ENCODE results near the gene GOLIM4. TPM values are rescaled to one million over a fixed set of nuclear protein-coding genes. Genes with fewer than 3 reads are reported as not detected.

The GOLIM4 gene
- total and polyA plus RNA-seq, 2 experiments from 2014 or later = 34.4 to 50.5 TPM

DNA sequence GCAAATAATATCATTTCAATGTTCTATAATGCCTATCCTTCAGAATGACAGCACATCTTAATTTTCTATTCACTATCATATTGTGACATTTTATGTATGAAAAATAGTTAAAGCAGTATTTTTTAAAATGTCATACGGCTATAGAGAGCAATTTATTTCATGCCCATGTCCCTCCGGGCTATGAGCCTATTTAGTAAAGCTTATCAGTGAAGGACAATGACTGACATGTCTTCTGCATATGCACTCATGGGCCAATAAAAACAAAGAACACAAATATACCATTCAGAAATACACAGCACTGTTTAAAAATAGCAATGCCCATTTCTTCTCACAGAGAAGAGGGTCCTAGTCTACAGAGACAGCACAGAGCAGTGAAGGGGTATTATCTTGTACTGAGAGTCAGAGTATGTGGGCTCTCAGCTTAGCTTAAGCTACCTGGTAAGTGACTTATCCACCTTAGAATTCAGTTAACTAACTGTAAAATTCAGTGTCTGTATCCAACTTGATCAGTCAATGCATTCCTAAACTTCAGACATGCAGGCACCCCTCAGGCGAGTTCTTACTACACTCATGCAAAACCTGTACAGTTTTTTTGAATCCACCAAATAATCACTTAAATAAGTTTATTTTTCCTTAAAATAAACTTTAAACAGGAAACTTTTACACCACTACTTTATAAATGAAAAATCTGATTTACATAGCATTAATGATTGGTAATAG is 9.0 kb downstream of the GOLIM4 start (continued):
- TF ChIP-seq ZNF462 (CRISPR knock-in tag; IDR thresholded peaks at IDR 0.05) (no peak), POLR2AphosphoS5 (IDR thresholded peaks at IDR 0.05; ENCODE audit: low read depth) (no peak), ETS1 (IDR thresholded peaks at IDR 0.05) (no peak)
- TF ChIP-seq, protein P1, sequence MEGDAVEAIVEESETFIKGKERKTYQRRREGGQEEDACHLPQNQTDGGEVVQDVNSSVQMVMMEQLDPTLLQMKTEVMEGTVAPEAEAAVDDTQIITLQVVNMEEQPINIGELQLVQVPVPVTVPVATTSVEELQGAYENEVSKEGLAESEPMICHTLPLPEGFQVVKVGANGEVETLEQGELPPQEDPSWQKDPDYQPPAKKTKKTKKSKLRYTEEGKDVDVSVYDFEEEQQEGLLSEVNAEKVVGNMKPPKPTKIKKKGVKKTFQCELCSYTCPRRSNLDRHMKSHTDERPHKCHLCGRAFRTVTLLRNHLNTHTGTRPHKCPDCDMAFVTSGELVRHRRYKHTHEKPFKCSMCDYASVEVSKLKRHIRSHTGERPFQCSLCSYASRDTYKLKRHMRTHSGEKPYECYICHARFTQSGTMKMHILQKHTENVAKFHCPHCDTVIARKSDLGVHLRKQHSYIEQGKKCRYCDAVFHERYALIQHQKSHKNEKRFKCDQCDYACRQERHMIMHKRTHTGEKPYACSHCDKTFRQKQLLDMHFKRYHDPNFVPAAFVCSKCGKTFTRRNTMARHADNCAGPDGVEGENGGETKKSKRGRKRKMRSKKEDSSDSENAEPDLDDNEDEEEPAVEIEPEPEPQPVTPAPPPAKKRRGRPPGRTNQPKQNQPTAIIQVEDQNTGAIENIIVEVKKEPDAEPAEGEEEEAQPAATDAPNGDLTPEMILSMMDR (conservative IDR thresholded peaks at IDR 0.05; ENCODE audit: low read depth in 2 of 2) = no peak

- no peak for ATAC-seq
- TF ChIP-seq POLR2AphosphoS5 (IDR thresholded peaks at IDR 0.05; ENCODE audit: low read depth) (no peak), EZH2phosphoT487 (IDR thresholded peaks at IDR 0.05; ENCODE audit: unreplicated experiment) (no peak), STAT1 (IDR thresholded peaks at IDR 0.05; ENCODE audit: unreplicated experiment) (no peak), ZNF114 (CRISPR knock-in tag; IDR thresholded peaks at IDR 0.05) (no peak), CREB1 (CRISPR knock-in tag; IDR thresholded peaks at IDR 0.05; ENCODE audit: low read depth) (no peak), EZH2 (IDR thresholded peaks at IDR 0.05; ENCODE audit: low read depth, unreplicated experiment) (no peak)
- TF ChIP-seq, protein P1 (conservative IDR thresholded peaks at IDR 0.05; ENCODE audit: low read depth in 2 of 2) = no peak
Observed at GRCh38 chr3:168085491-168086119, 10.1 kb downstream of the GOLIM4 start.

More at GRCh38 chr3:168085491-168086119, 10.1 kb downstream of the GOLIM4 start:
- Histone ChIP-seq H3K36me3 (ENCODE audit: insufficient read depth) (no peaks in the 10 kb centered on the region), H3F3A (replicated peaks; ENCODE audit: low read depth) (no peaks in the 10 kb centered on the region), H3K27ac (ENCODE audit: low read depth) (no peak overlapping the region), H3K4me1 (ENCODE audit: insufficient read depth) (peaks cover 39% of the 10 kb centered on the region), H4K20me1 (replicated peaks; ENCODE audit: insufficient read depth) (no peaks in the 10 kb centered on the region), H3K79me2 (replicated peaks; ENCODE audit: insufficient read depth) (peaks cover 98% of the 10 kb centered on the region), H3K4me3 (no peak overlapping the region), H3K27me3 (ENCODE audit: insufficient read depth) (no peaks in the 10 kb centered on the region), H2AFZ (no peak overlapping the region), H3K9me2 (ENCODE audit: insufficient read depth) (no peaks in the 10 kb centered on the region), H3K4me2 (no peak overlapping the region)
- H3K4me1 Mint-ChIP-seq = peaks cover 51% of the 10 kb centered on the region
- H3K27me3 Mint-ChIP-seq (ENCODE audit: insufficient read depth, low read depth, poor library complexity) = peaks cover 5% of the 10 kb centered on the region
- no peak for DNase-seq (ENCODE audit: low spot score)
- no peak overlapping the region for H3K27ac Mint-ChIP-seq
- H3K4me3 Mint-ChIP-seq = no peak overlapping the region
- H3K9me3 Mint-ChIP-seq = no peaks in the 10 kb centered on the region
- no peaks in the 10 kb centered on the region for H3K36me3 Mint-ChIP-seq (ENCODE audit: low read depth)
